ENCODE data around the gene ITPR1.

ITPR1 gene

GRCh38 chr3:4685673-4686345 lies 192.7 kb downstream of the ITPR1 start:
- DNase-seq (ENCODE audit: low read depth in 2 of 2) = no peak

DNA sequence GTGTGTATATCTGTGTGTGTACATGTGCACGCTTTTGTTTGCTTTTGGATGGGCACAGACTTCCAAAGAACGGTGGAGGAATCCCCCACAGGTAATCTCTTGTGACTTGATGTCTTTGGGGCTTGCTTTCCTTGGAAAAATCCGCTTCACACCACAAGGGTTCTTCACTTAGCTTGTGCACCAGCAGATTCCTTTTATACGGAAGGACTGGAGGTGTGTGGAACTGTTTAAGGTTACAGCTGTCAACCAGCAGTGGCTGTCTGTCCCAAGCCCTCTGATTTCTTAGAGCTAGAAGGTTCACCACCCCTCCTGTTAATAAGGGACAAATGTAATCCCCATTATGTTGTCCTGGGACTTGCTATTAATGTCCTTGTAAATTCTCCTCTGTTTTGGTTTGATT lies 193.5 kb downstream of the ITPR1 start:
- DNase-seq (ENCODE audit: low read depth in 2 of 2) = no peak

DNA sequence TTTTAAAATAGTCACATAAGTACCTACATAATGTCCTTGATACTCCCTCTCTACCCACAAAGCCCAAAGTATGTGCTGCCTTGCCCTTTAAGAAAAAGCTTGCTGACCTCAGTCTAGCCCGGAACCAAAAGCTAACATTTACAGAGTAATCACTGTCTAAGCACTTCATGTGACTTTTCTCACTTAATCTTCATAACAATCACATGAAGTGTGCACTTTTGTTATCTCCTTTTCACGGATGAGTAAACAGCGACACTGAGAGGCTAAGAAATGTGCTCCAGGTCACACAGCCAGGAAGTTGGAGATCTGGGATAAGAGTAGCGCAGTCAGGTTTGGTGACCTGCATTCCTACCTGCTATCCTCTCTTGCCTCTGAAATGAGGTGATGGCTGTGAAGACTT lies 194.0 kb downstream of the ITPR1 start:
- DNase-seq (ENCODE audit: low read depth in 2 of 2) = no peak

GRCh38 chr3:4687596-4687995 lies 194.4 kb downstream of the ITPR1 start:
- no peak for DNase-seq (ENCODE audit: low read depth in 2 of 2)

DNA sequence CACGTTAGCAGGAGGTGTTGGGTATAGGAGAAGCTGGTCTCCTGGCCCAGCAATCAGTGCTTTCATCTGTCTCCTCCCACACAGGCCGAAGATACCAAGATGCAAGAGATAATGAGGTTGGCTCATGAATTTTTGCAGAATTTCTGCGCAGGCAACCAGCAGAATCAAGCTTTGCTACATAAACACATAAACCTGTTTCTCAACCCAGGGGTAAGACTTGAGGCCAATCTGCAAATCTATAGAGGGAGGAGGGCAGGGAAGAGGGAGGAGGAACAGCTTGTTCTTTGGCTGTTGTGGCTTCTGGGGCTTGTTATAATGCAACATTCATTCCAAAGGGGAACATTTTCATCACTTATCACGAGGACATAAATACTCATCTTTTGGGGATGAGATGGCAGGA lies 195.3 kb downstream of the ITPR1 start:
- no peak for DNase-seq (ENCODE audit: low read depth in 2 of 2)

GRCh38 chr3:4689021-4689420 lies 195.9 kb downstream of the ITPR1 start:
- no peak for DNase-seq (ENCODE audit: low read depth in 2 of 2)

DNA sequence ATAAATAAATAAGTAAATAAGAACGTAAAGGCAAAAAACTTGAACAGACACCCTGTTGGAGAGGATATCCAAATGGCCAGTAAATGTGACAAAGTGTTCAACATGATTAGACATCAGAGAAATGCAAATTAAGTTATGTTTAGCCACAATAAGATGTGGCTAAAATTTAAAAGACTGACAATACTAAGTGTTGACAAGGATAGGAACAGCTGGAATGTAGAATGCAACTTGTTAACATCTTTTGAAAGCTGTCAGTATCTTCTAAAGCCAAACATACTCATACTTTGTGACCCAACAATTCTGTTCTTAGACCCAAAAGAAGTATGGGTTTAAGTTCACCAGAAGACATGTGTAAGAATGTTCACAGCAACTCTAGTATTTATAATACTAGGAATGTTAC lies 197.1 kb downstream of the ITPR1 start:
- DNase-seq (ENCODE audit: low read depth in 2 of 2) = no peak

DNA sequence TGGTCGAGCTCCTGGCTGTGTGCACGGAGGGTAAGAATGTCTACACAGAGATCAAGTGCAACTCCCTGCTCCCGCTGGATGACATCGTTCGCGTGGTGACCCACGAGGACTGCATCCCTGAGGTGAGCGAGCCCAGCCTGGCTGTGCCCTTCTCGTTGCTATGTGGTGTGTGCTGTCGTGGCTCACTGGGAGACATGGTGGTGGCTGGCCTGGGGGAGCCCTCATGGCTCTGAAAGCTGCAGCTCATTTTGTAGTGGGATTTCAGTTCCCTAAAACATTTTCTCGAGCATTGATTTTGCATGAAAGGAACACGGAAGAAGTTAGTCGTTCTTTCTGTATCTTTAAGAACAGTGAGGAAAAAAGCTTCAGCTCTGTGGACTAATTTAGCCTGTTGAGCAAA lies 200.5 kb downstream of the ITPR1 start:
- DNase-seq (ENCODE audit: low read depth in 2 of 2) = no peak

- no peak for DNase-seq (ENCODE audit: low read depth in 2 of 2)
These were observed 202.7 kb downstream of the ITPR1 start for GRCh38 chr3:4695846-4696245.

GRCh38 chr3:4696266-4696665 lies 203.1 kb downstream of the ITPR1 start:
- DNase-seq (ENCODE audit: low read depth in 2 of 2) = no peak

- no peak for DNase-seq (ENCODE audit: low read depth in 2 of 2)
These were observed 205.1 kb downstream of the ITPR1 start for GRCh38 chr3:4698125-4698821.

GRCh38 chr3:4703054-4703480 lies 209.9 kb downstream of the ITPR1 start:
- DNase-seq (ENCODE audit: low read depth in 2 of 2) = no peak

- DNase-seq (ENCODE audit: low read depth in 2 of 2) = no peak
These were observed 211.4 kb downstream of the ITPR1 start for GRCh38 chr3:4704552-4704951.

DNA sequence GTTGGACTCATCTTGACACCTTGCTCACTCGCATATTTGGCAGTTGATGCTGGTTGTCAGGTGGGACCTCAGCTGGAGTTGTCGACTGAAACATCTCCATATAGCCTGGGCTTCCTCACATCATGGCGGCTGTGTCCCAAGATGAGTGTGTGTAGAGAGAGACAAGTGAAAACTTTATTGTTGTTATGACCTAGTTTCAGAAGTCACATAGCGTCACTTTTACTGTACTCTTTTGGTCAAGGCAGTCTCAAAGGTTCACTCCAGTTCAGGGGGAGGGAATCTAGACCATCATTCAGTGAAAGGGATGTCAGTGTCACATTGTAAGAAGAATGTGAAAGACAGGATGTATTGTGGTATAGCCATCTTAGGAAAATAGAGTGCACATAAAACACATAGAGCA lies 214.2 kb downstream of the ITPR1 start:
- no peak for DNase-seq (ENCODE audit: low read depth in 2 of 2)

DNA sequence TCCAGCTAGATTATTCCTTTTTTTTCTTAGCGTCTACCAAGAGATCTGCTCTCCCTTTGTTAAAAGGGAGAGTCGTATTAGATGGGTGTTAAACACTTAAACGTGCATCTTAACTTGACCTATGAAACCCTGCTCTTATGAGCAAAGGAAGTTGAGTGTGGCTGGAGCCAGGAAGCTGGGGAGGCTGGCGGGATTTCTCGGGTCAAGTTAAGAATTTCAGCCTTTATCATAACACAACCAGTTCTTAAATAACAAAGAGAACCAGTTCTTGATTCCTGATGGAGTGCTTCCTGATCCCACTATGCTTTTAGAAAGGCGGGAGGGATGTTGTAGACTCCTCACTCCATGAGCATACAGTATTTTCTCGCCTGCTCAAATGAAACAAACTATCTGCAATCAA lies 215.1 kb downstream of the ITPR1 start:
- DNase-seq (ENCODE audit: low read depth in 2 of 2) = no peak

GRCh38 chr3:4709341-4709740 lies 216.2 kb downstream of the ITPR1 start:
- DNase-seq (ENCODE audit: low read depth in 2 of 2) = no peak

DNA sequence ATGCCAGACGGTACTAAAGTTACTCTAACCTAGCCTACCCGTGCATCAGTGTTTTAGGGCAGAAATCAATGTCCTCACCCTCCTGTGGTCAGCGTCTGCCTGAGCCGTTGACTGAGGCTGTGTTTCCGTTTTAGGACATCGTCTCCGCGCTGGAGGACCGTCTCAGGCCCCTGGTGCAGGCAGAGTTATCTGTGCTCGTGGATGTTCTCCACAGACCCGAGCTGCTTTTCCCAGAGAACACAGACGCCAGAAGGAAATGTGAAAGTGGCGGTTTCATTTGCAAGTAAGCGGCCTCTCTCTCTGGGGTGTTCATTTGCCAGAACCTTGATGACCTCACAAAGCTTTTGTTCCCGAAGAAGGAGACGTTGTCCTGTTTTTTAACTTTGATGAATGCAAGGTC lies 217.0 kb downstream of the ITPR1 start:
- no peak for DNase-seq (ENCODE audit: low read depth in 2 of 2)

GRCh38 chr3:4711680-4711992 lies 218.5 kb downstream of the ITPR1 start:
- no peak for DNase-seq (ENCODE audit: low read depth in 2 of 2)

- DNase-seq (ENCODE audit: low read depth in 2 of 2) = no peak
These were observed 219.0 kb downstream of the ITPR1 start for GRCh38 chr3:4712109-4712508.

DNA sequence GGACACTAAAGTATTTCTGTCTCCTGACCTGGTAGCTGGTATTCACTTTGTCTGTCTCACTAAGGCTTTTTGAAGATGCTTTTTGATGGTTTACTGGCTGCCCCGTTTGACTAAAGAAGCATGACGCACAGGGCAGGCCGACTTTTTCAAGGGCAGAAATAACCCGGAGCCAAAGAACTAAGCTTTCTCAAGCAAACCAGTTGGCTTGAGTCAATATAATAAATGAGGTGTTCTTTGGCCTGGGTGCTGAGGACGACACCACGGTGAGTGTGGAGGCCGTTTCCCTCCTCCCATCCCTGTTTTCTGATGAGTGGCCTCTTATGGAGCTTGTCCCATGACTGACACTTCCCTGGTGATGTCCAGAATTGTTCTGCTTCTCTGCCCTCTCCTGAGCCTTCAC lies 220.9 kb downstream of the ITPR1 start:
- no peak for DNase-seq (ENCODE audit: low read depth in 2 of 2)

GRCh38 chr3:4716266-4716665 lies 223.1 kb downstream of the ITPR1 start:
- no peak for DNase-seq (ENCODE audit: low read depth in 2 of 2)

DNA sequence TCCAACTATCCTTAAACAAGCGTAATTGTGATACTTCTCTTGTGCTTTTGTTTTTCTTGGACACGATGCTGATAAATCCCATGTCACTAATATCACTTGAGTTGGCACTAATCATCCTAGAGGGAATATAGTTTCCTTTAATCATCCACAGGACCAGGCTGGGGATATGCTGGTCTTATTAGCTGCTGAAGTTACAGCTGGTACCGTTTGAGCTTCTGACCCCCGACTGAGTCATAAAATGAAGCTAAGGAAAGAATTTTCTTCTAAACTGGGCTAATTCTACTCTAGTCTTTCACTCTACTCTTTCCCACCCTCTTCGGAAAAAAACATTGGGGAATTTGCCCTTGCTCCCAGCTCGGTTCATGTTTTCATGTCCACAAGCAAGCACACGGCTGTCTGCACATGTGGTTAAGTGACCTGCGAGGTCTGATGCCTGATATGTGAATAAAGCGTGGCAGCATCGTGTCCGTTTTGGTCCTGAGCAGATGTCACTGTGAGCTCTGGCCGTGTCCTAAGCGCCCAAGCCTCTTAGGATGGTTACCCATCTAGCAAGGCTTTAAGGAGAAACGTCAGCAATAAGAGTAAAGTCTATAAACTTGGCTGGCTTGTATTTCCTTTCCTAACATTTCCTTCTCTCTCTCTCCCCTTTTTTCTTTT lies 223.7 kb downstream of the ITPR1 start:
- DNase-seq (ENCODE audit: low read depth in 2 of 2) = no peak

DNA sequence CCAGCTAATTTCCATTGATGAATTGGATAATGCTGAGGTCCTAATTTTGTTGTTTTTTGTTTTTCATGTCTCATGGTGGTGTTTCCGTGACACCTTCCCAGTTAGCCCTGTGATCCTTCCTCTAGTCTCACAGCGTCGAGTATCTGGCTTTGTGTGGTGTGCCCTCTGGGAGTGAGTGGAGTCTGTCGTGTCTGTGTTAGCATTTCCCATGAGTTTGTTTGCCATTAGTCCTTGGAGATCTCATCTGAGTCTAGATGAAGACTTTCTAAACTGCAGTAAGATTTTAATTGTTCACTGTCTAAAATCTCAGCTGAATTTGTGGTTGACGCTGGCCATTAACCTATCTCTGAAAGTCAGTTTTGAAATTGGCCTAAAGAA lies 224.2 kb downstream of the ITPR1 start:
- no peak for DNase-seq (ENCODE audit: low read depth in 2 of 2)
